Epithelial cell of esophagus (primary cell): Measurements from ENCODE around the gene MAP2K5.

Experiments
- DNase-seq: peaks from one replicate; pipeline ENCODE4 v3.0.0; 2010; ENCODE audit warnings: low read depth
- H3K4me3 ChIP-seq: 2 replicates; pipeline ENCODE4 v1.5.1; 2011; ENCODE audit warnings: mild to moderate bottlenecking, low read length, control low read depth
- TF ChIP-seq, protein P1 (sequence below): IDR thresholded peaks from 2 replicates; pipeline ENCODE4 v1.5.1; 2011; ENCODE audit warnings: low read depth, mild to moderate bottlenecking, low read length, control low read depth, inconsistent platforms; ENCODE audit not compliant: insufficient read depth; ENCODE audit errors: missing control alignments

The MAP2K5 gene

DNA sequence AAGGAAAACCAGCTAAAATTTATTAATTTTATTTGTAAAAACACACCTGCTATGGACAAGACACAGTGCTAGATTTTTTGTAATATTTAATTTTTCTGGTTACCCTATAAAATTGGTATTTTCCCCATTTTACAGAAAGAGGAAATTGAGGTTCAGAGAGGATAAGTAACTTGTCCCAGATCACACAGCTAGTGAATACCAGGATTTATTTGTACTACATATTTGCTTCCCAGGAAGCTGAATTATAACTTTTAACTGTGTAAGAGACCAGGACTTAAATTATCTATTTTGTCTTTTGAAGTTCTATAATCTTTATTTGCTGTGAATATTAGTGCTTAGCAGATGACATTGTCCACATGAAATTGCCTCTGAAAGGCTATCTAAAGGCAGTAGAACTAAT, 49.7 kb downstream of the MAP2K5 start:
- no peak overlapping the region for H3K4me3 ChIP-seq
- no peak for DNase-seq
- TF ChIP-seq, protein P1, sequence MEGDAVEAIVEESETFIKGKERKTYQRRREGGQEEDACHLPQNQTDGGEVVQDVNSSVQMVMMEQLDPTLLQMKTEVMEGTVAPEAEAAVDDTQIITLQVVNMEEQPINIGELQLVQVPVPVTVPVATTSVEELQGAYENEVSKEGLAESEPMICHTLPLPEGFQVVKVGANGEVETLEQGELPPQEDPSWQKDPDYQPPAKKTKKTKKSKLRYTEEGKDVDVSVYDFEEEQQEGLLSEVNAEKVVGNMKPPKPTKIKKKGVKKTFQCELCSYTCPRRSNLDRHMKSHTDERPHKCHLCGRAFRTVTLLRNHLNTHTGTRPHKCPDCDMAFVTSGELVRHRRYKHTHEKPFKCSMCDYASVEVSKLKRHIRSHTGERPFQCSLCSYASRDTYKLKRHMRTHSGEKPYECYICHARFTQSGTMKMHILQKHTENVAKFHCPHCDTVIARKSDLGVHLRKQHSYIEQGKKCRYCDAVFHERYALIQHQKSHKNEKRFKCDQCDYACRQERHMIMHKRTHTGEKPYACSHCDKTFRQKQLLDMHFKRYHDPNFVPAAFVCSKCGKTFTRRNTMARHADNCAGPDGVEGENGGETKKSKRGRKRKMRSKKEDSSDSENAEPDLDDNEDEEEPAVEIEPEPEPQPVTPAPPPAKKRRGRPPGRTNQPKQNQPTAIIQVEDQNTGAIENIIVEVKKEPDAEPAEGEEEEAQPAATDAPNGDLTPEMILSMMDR, result no peak

DNA sequence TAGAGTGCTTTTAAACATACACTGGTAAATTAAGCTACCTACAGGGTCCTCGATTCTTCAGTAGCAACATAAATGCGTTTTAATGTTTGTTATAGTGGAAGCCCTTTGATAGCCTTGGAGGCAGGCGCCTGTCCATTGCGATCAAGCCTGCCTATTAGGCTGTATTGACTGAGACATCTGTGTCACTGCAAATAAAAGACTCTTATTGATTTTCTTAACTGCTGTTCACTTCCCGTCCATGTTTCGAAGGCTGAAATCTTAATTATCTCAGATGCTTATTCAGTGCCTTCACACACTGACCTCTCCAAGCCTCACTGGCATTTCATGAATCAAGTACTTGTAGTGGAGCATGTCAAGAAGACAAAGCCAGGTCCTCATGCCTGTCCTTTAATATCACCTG, 51.1 kb downstream of the MAP2K5 start:
- no peak for DNase-seq
- TF ChIP-seq, protein P1, result no peak
- no peak overlapping the region for H3K4me3 ChIP-seq

DNA sequence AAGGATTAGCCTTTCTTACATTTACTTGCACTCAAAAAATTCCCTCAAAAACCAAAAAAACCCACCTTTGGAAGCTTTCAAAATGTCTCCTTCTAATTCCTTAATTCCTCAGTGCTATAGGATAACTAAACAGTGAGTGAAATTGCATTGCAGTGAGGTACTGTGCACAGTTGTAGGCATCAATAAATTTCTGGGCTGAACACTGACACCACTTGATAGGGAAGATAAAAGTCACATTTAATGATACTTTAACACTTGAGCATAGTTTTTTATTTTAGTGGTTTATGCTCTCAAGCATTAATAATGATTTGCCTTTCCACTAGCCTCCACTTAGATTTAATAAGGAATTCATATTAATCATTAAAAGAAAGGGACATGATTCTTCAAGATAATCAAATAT, 52.3 kb downstream of the MAP2K5 start:
- DNase-seq, result no peak
- TF ChIP-seq, protein P1, result no peak
- H3K4me3 ChIP-seq, result no peak overlapping the region

DNA sequence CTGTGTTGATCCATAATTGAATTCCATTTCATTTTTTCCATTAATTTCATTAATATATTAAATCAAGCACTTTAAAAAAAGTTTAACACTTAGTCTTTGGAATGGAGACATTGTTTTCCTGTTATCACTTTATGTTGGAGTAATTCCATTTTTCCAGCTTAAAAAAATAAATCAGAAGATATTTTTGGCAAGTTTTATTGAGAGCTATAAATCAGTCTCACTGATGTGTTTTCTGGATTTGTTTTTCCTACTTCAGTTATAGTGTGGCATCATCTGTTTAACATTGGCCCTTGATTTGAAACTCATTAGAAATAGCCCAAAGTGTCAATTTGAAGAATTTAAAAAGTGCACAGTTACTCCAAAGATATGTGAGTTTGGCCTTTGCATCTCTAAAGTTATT, 53.1 kb downstream of the MAP2K5 start:
- no peak overlapping the region for H3K4me3 ChIP-seq
- no peak for DNase-seq
- TF ChIP-seq, protein P1, result no peak

DNA sequence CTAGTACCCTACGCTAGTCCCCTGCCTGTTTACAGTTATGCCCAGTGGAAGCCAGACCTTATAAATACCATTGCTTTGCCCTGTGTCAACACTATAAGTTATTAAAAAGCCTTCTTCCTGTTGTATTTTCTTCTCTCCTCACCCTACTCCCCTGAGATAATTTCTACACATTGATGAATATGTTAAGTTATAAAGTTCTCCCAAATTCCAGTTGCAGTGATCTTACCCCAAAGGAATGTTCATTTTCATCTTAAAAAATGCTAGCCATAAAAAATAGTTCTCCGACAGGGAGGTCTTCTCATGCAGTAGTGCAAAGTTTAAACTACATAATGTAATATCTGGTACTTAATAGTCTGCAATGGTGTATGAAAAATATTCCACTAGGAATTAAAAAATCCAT, 58.6 kb downstream of the MAP2K5 start:
- no peak for DNase-seq
- TF ChIP-seq, protein P1, result no peak
- no peak overlapping the region for H3K4me3 ChIP-seq

DNA sequence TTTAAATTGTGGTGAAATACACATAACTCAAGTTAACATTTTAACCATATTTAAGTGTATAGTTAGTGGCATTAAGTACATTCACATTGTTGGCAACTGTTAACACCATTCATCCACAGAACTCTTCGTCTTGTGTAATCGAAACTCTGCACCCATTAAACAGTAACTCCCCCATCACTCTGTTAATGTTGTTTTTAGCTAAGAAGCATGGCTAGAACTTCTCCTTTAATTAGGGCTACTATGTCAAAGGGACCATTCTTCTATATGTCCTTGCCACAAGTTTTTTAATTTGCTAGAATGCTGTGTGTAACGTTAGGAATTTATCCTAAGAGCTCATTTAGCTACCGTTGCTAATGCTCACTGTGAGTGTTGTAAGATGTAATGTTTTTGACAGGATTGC, 60.6 kb downstream of the MAP2K5 start:
- TF ChIP-seq, protein P1, result no peak
- DNase-seq, result no peak
- no peak overlapping the region for H3K4me3 ChIP-seq

DNA sequence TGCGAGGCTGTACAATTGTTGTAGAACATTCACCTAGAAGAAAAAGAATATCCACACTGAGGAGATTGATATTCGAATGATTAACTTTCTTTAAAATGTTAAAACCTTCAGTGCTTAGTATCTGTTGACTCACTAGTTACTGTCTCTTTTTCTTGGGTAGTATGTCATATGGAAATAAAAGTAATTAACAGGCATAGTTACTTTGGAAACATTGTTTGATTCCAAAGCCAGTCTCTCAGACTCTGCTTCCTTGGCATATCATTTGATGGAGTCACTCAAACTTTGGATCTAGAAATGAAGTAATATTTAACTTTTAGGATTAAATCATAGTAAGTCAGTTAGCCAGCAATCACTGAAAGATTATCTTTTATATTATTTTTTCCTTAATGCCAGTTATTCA, 63.4 kb downstream of the MAP2K5 start:
- no peak for DNase-seq
- H3K4me3 ChIP-seq, result no peak overlapping the region
- TF ChIP-seq, protein P1, result no peak
